ENCODE results near the gene HDAC5. TPM values are rescaled to one million over a fixed set of nuclear protein-coding genes. Genes with fewer than 3 reads are reported as not detected.

HDAC5 gene
- total RNA-seq, 2 donors from 2014 or later = 19.0 to 26.6 TPM

- intact Hi-C loops (cut with DNase I) = no loop called here
- H3K9me3 ChIP-seq = no peaks in the 10 kb centered on the region
- H3K27me3 ChIP-seq = no peaks in the 10 kb centered on the region
- no peak for DNase-seq
- H3K36me3 ChIP-seq = no peaks in the 10 kb centered on the region
- TF ChIP-seq, protein P1, sequence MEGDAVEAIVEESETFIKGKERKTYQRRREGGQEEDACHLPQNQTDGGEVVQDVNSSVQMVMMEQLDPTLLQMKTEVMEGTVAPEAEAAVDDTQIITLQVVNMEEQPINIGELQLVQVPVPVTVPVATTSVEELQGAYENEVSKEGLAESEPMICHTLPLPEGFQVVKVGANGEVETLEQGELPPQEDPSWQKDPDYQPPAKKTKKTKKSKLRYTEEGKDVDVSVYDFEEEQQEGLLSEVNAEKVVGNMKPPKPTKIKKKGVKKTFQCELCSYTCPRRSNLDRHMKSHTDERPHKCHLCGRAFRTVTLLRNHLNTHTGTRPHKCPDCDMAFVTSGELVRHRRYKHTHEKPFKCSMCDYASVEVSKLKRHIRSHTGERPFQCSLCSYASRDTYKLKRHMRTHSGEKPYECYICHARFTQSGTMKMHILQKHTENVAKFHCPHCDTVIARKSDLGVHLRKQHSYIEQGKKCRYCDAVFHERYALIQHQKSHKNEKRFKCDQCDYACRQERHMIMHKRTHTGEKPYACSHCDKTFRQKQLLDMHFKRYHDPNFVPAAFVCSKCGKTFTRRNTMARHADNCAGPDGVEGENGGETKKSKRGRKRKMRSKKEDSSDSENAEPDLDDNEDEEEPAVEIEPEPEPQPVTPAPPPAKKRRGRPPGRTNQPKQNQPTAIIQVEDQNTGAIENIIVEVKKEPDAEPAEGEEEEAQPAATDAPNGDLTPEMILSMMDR (IDR thresholded peaks at IDR 0.05) = no peak
- H3K27ac ChIP-seq = no peak overlapping the region
- no peak overlapping the region for H3K4me3 ChIP-seq
- H3K4me1 ChIP-seq = no peaks in the 10 kb centered on the region
- no peak overlapping the region for H3K9ac ChIP-seq (ENCODE audit: low read depth in 2 of 2, low read length in 2 of 2)
These were observed 38.5 kb downstream of the HDAC5 start for GRCh38 chr17:44084921-44085320.

- intact Hi-C loops (cut with DNase I) = no loop called here
- no peaks in the 10 kb centered on the region for H3K4me1 ChIP-seq
- no peaks in the 10 kb centered on the region for H3K36me3 ChIP-seq
- TF ChIP-seq, protein P1 (IDR thresholded peaks at IDR 0.05) = no peak
- no peaks in the 10 kb centered on the region for H3K9me3 ChIP-seq
- H3K9ac ChIP-seq (ENCODE audit: low read depth in 2 of 2, low read length in 2 of 2) = no peak overlapping the region
- peak; percentile 41 for DNase-seq
- H3K27ac ChIP-seq = no peak overlapping the region
- no peaks in the 10 kb centered on the region for H3K27me3 ChIP-seq
- H3K4me3 ChIP-seq = no peak overlapping the region
These were observed 39.3 kb downstream of the HDAC5 start for GRCh38 chr17:44084131-44084538.

DNA sequence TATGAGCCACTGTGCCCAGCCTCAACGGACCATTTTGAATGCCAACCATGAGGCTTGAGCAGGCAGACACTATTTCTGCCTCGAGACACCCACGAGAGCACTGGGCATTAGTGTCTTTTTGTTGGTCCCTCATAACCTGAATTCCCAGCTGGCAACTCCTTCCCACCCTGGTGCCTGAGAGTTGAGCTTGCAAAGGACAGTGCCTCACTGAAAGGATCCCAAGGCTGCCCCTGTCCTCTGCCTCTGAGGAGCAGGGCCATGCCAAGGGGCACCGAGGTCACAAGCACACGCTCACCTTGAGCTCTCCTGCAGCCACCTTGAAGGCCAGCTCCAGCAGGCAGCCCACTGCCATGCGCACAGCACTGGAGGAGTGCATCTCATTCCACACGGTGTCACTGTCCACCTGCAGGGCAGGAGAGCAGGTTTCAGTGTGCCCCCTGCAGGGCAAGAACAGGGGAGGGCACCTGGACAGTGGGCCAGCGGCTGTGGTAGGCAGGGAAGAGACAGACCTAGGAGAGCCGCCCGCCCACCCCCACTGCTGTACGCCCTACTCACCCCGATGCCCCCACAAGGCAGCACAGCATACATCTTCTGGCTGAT is 40.1 kb downstream of the HDAC5 start:
- no peak for DNase-seq
- no peaks in the 10 kb centered on the region for H3K36me3 ChIP-seq

GRCh38 chr17:44082256-44082927 is 41.0 kb downstream of the HDAC5 start:
- no peaks in the 10 kb centered on the region for H3K4me1 ChIP-seq
- H3K4me3 ChIP-seq = no peak overlapping the region
- intact Hi-C loops (cut with DNase I) = no loop called here
- no peak for DNase-seq
- H3K9ac ChIP-seq (ENCODE audit: low read depth in 2 of 2, low read length in 2 of 2) = no peak overlapping the region
- no peaks in the 10 kb centered on the region for H3K27me3 ChIP-seq
- no peaks in the 10 kb centered on the region for H3K36me3 ChIP-seq
- no peaks in the 10 kb centered on the region for H3K9me3 ChIP-seq
- no peak overlapping the region for H3K27ac ChIP-seq
- TF ChIP-seq, protein P1 (IDR thresholded peaks at IDR 0.05) = no peak

More for the DNA sequence above, 40.1 kb downstream of the HDAC5 start:
- no peak overlapping the region for H3K9ac ChIP-seq (ENCODE audit: low read depth in 2 of 2, low read length in 2 of 2)
- TF ChIP-seq, protein P1 (IDR thresholded peaks at IDR 0.05) = no peak
- no peak overlapping the region for H3K27ac ChIP-seq
- H3K9me3 ChIP-seq = no peaks in the 10 kb centered on the region
- H3K4me1 ChIP-seq = no peaks in the 10 kb centered on the region
- no peak overlapping the region for H3K4me3 ChIP-seq
- no peaks in the 10 kb centered on the region for H3K27me3 ChIP-seq
- intact Hi-C loops (cut with DNase I) = no loop called here

- Histone ChIP-seq H3K27ac (no peak overlapping the region), H3K27me3 (no peaks in the 10 kb centered on the region), H3K9me3 (no peaks in the 10 kb centered on the region), H3K9ac (ENCODE audit: low read depth in 2 of 2, low read length in 2 of 2) (no peak overlapping the region), H3K36me3 (no peaks in the 10 kb centered on the region), H3K4me1 (no peaks in the 10 kb centered on the region), H3K4me3 (no peak overlapping the region)
- no peak for DNase-seq
- TF ChIP-seq, protein P1 (IDR thresholded peaks at IDR 0.05) = no peak
- intact Hi-C loops (cut with DNase I) = no loop called here
These were observed 41.8 kb downstream of the HDAC5 start for GRCh38 chr17:44081681-44082080.

All from colonic mucosa (tissue), 4 donors.